OCI-LY3 (cell line): ENCODE measurements around the gene DAP.
"Not testable (repeated sequence)": the region's sequence is repeated elsewhere in the genome, so short reads cannot be mapped to it uniquely, and the experiment has no call there.

Experiments used
- H2AFZ ChIP-seq: fragments of 200-600, 300-600 bp; shearing (Covaris generic); 2 replicates; pipeline ENCODE4 v1.6.0; 2014; ENCODE audit warnings: antibody characterized with exemption, low read depth, low read length
- H3K27ac ChIP-seq: fragments of 200-600, 300-600 bp; sonication (generic); 2 replicates; pipeline ENCODE4 v1.5.1; 2014; ENCODE audit warnings: mild to moderate bottlenecking, low read length, moderate library complexity, mixed read lengths
- H3K27me3 ChIP-seq: fragments of 200-600, 300-600 bp; sonication (generic); 2 replicates; pipeline ENCODE4 v1.6.1; 2014; ENCODE audit warnings: low read depth, low read length, mixed read lengths
- H3K36me3 ChIP-seq: fragments of 200-600, 300-600 bp; sonication (generic); replicated peaks from 2 replicates; pipeline ENCODE3; 2014; ENCODE audit warnings: low read depth, low read length, mixed read lengths
- H3K4me1 ChIP-seq: fragments of 300-600, 200-600 bp; sonication (generic); 2 replicates; pipeline ENCODE4 v1.6.1; 2014; ENCODE audit warnings: low read length, mixed read lengths
- H3K4me2 ChIP-seq: fragments of 200-600, 300-600 bp; sonication (generic); 2 replicates; pipeline ENCODE4 v1.6.1; 2014; ENCODE audit warnings: low read length, mixed read lengths
- H3K4me3 ChIP-seq: fragments of 300-600, 200-600 bp; sonication (generic); 2 replicates; pipeline ENCODE4 v1.5.1; 2014; ENCODE audit warnings: antibody characterized with exemption, mild to moderate bottlenecking, low read length, moderate library complexity
- H3K79me2 ChIP-seq: fragments of 300-600, 200-600 bp; shearing (Covaris generic); 2 replicates; pipeline ENCODE4 v1.6.1; 2014; ENCODE audit warnings: mild to moderate bottlenecking, low read length, mixed read lengths
- H3K9ac ChIP-seq: fragments of 300-600, 200-600 bp; shearing (Covaris generic); 2 replicates; pipeline ENCODE4 v1.6.0; 2014; ENCODE audit warnings: mild to moderate bottlenecking, low read length, moderate library complexity
- H3K9me3 ChIP-seq: fragments of 200-600, 300-600 bp; shearing (Covaris generic); 2 replicates; pipeline ENCODE4 v1.6.1; 2014; ENCODE audit warnings: low read length, mixed read lengths; ENCODE audit not compliant: insufficient read depth
- H4K20me1 ChIP-seq: fragments of 200-600, 300-600 bp; sonication (generic); 2 replicates; pipeline ENCODE4 v1.6.1; 2016; ENCODE audit warnings: low read length, mixed read lengths; ENCODE audit not compliant: insufficient read depth
- EZH2phosphoT487 ChIP-seq: fragments of 200-600 bp; shearing (Covaris generic); IDR thresholded peaks from 2 replicates; pipeline ENCODE4 v1.6.1; 2018; ENCODE audit warnings: antibody characterized with exemption, mixed run types, low read depth
- TF ChIP-seq, protein P1 (sequence below): fragments of 200-600, 300-600 bp; sonication (generic); IDR thresholded peaks from 2 replicates; pipeline ENCODE4 v1.5.1; 2014; ENCODE audit warnings: antibody characterized with exemption, low read length, low read depth

DAP gene

DNA sequence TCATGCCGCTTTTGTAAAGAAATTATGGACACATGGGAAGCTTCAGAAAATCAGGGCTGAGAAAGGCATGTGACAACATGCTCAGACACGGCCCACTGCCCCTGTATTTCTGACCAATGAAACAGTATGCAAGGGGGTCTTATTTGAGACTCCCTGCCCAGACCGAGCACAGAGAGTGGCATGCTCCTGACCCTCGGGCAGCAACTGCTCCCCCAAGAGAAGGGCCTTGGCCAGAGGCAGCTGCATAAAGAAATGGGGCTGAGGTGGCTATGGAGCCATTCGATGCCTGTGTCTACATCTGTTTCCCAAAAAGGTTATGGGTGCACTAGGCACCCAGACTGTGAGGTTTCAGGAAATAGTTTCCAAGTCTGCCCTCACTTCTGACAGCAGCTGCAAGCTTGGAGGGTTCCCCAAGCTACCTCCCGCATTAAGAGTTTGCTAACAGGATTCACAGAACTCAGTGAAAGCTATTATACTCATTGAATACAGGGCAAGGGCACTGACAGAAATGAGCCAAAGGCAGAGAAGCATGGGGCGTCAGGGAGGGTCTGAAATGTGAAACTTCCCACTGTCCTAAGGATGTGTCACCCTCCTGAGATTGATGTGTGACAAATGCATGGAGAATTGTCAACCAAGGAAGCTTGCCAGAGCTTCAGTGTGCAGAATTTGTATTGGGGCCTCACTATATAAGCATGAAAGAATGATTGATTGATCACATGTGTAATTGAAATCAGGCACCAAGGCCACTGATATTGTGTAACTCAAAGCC is 94.3 kb downstream of the DAP start:
- Histone ChIP-seq H3K36me3 (no peaks in the 10 kb centered on the region), H3K4me2 (no peak overlapping the region), H3K79me2 (no peaks in the 10 kb centered on the region), H3K9me3 (no peaks in the 10 kb centered on the region), H3K4me3 (no peak overlapping the region), H3K27ac (no peak overlapping the region), H3K9ac (no peak overlapping the region), H4K20me1 (no peaks in the 10 kb centered on the region), H3K27me3 (no peaks in the 10 kb centered on the region), H3K4me1 (no peaks in the 10 kb centered on the region), H2AFZ (no peak overlapping the region)
- TF ChIP-seq, protein P1, sequence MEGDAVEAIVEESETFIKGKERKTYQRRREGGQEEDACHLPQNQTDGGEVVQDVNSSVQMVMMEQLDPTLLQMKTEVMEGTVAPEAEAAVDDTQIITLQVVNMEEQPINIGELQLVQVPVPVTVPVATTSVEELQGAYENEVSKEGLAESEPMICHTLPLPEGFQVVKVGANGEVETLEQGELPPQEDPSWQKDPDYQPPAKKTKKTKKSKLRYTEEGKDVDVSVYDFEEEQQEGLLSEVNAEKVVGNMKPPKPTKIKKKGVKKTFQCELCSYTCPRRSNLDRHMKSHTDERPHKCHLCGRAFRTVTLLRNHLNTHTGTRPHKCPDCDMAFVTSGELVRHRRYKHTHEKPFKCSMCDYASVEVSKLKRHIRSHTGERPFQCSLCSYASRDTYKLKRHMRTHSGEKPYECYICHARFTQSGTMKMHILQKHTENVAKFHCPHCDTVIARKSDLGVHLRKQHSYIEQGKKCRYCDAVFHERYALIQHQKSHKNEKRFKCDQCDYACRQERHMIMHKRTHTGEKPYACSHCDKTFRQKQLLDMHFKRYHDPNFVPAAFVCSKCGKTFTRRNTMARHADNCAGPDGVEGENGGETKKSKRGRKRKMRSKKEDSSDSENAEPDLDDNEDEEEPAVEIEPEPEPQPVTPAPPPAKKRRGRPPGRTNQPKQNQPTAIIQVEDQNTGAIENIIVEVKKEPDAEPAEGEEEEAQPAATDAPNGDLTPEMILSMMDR = no peak
- TF ChIP-seq EZH2phosphoT487 = no peak

DNA sequence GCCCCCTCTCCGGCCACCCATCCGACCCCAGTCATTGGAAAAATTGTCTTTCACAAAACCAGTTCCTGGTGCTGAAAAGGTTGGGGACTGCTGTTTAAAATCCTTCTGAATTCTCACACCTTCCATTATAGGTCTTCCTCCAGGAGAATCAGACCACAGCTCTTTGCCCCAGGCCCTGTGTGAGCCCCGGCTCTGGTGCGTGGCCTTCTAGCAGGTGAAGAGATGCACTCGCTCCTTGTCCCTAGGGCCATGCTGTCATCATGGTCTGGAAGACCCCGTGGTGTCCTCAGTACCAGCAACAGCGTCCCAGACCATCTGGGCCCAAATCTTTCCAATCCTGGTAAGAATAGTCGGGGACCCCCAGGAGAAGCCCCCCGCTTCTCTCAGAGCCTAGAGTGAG is 95.2 kb downstream of the DAP start:
- no peaks in the 10 kb centered on the region for H3K4me1 ChIP-seq
- no peaks in the 10 kb centered on the region for H3K36me3 ChIP-seq
- TF ChIP-seq EZH2phosphoT487 = no peak
- TF ChIP-seq, protein P1 = no peak
- no peak overlapping the region for H3K4me2 ChIP-seq
- H3K27me3 ChIP-seq = no peaks in the 10 kb centered on the region
- no peak overlapping the region for H2AFZ ChIP-seq
- H3K79me2 ChIP-seq = no peaks in the 10 kb centered on the region
- H4K20me1 ChIP-seq = no peaks in the 10 kb centered on the region
- no peaks in the 10 kb centered on the region for H3K9me3 ChIP-seq
- H3K4me3 ChIP-seq = no peak overlapping the region
- H3K9ac ChIP-seq = no peak overlapping the region
- no peak overlapping the region for H3K27ac ChIP-seq

DNA sequence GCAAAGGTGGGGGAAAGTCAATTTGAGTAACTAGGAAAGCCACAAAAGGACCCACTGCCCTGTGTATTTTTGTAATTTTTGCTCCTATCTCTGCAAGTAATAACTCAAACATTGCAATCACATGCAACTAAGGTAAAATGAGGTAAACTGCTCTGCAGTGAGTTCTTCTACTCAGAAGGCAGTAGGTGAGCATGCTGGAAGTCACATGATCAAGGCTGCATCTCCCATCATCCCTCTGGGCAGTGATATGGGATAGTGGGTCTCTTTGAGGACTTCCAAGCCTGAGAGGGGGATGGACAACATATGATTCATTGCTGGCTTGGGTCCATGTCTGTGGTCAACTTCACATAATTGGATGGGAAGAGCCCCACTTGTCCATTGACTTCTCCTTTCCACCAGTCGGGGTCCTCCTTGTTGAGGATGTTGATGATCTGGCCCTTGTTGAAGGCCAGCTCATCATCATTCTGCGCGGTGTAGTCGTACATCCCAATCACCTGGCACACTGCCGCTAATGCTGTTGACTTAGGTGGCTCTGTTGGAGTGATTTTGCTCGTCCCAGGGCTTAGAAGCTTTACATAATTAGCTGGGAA is 96.8 kb downstream of the DAP start:
- H3K4me1 ChIP-seq, H3K27me3 ChIP-seq, H3K9me3 ChIP-seq, H3K36me3 ChIP-seq, H3K4me3 ChIP-seq, H3K79me2 ChIP-seq, H2AFZ ChIP-seq, H4K20me1 ChIP-seq, H3K9ac ChIP-seq, H3K4me2 ChIP-seq, H3K27ac ChIP-seq: not testable (repeated sequence)

DNA sequence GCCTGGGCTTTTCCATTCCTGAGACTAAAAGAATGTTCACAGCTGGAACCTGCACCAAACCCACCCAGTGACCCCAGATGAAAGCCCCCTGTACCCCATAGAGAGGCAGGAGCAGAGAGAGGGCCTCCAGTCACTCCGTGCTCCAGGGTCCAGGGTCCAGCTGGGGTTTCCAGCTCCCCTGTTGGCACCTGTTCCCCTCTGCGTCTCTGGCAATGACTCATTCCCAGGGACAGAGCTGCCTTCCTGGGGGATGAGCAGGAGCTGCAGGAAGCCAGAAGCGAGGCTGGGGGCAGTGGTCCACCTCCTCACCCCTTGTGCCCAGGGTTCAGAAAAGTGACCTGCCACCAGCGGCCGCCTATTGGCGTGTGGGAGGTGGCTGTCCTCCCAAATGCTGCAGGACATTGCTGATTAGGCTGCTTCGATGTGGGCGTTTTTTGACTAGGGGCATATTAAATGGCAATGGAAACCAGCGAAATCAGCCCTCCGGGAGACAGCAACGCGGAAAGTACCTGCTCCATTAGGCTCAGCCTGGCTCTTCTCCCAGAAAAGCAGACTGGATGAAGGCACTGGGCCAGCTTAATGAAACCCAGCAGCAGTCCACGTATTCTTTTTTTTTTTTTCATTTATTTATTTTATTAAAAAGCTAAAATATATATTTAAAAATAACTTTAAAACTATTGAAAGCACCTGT is 97.4 kb downstream of the DAP start:
- Histone ChIP-seq H3K4me2 (no peak overlapping the region), H3K4me3 (no peak overlapping the region), H3K27me3 (no peaks in the 10 kb centered on the region), H2AFZ (no peak overlapping the region), H3K9ac (no peak overlapping the region), H3K27ac (no peak overlapping the region), H3K4me1 (no peaks in the 10 kb centered on the region), H3K36me3 (no peaks in the 10 kb centered on the region), H3K79me2 (no peaks in the 10 kb centered on the region), H3K9me3 (no peaks in the 10 kb centered on the region), H4K20me1 (no peaks in the 10 kb centered on the region)
- TF ChIP-seq EZH2phosphoT487 = no peak
- TF ChIP-seq, protein P1 = no peak
